Gastroesophageal sphincter (tissue), 3 donors: Measurements from ENCODE around the gene LIPC.

Experiments
- CTCF ChIP-seq, 4 experiments: fragments of 200-600 bp in 2 of 4; fragments of 450-650 bp in 2 of 4; sonication (generic) in 1 of 4; IDR thresholded peaks; one replicate each; pipeline ENCODE4 v1.5.1; 2017 to 2019; ENCODE audit warnings: antibody characterized with exemption in 4 of 4, mild to moderate bottlenecking in 2 of 4, moderate library complexity in 2 of 4
- POLR2A ChIP-seq, 2 donors: fragments of 450-650 bp; IDR thresholded peaks; one replicate each; pipeline ENCODE4 v1.6.1; 2017; ENCODE audit warnings: antibody characterized with exemption in 2 of 2, mild to moderate bottlenecking in 2 of 2, moderate library complexity in 1 of 2
- POLR2AphosphoS5 ChIP-seq: sonication (generic); formaldehyde crosslinking; IDR thresholded peaks from one replicate; pipeline ENCODE4 v1.6.1; 2017; ENCODE audit warnings: antibody characterized with exemption

GRCh38 chr15:58438956-58439355 lies 7.2 kb downstream of the LIPC start:
- TF ChIP-seq POLR2A (IDR thresholded peaks at IDR 0.05) (no peak), CTCF (IDR thresholded peaks at IDR 0.05) (peak in 1 of 4 experiments; percentile 12), POLR2AphosphoS5 (no peak)
